Right ventricle myocardium superior (tissue), 1 donor: Measurements from ENCODE around the gene ELOVL1. TPM values are rescaled to one million over a fixed set of nuclear protein-coding genes. Genes with fewer than 3 reads are reported as not detected.

Experiments used
- ATAC-seq: fragments of 200-7000 bp; cut with Tn5 transposase; one replicate; pipeline ENCODE4 v1.9.1; 2020; ENCODE audit warnings: mild to moderate bottlenecking; ENCODE audit not compliant: poor library complexity
- DNase-seq: peaks from one replicate; pipeline ENCODE4 v3.0.0-alpha.2; 2020
- intact Hi-C: fragments of 100-400 bp; cut with DNase I; formaldehyde crosslinking; loops from one replicate; pipeline ENCODE4 v1.11.2; 2022
- microRNA-seq: library from miRNA; unstranded; fragments of <30 nt; microRNA quantifications from one replicate; pipeline ENCODE4 v1.2.0, GENCODE V29; 2020
- total RNA-seq: library from RNA; stranded (reverse); fragmentation: NEBNext Ultra II Directional; extraction: Animal tissue kit (Norgen Biotek cat#: 25700); gene quantifications from one replicate; pipeline ENCODE4 v1.2.1, GENCODE V29; 2021
- donor health status: DM: no; HTN: yes; CAD: no; lungs with severe emphysema.

ELOVL1 gene
- total RNA-seq, 1 donor from 2014 or later: 29.3 TPM

- DNase-seq (peak; percentile 14), ATAC-seq (no peak)
- intact Hi-C loops: no loop called here
These were observed 50.9 kb downstream of the ELOVL1 start for GRCh38 chr1:43316738-43317520.

GRCh38 chr1:43315963-43316737, 51.7 kb downstream of the ELOVL1 start:
- DNase-seq: peak; percentile 23
- ATAC-seq: no peak
- intact Hi-C loops: no loop called here

GRCh38 chr1:43315481-43315880, 52.3 kb downstream of the ELOVL1 start:
- ATAC-seq: no peak
- peak; percentile 6 for DNase-seq
- intact Hi-C loops: no loop called here

GRCh38 chr1:43314233-43314632, 53.6 kb downstream of the ELOVL1 start:
- intact Hi-C loops: no loop called here

GRCh38 chr1:43313771-43314170, 54.0 kb downstream of the ELOVL1 start:
- ATAC-seq (no peak), DNase-seq (peak; percentile 31)
- intact Hi-C loops: no loop called here

More at GRCh38 chr1:43314233-43314632, 53.6 kb downstream of the ELOVL1 start:
- no peak for ATAC-seq
- peak; percentile 20 for DNase-seq

Small RNA genes within 50 kb of the gene (microRNA-seq; reads per million reads assigned to microRNA genes)
- gene MIR6734: not detected

Other genes with a start within 250 kb of the ELOVL1 start
- gene EBNA1BP2, start 195.7 kb downstream of the ELOVL1 start, total RNA-seq: 28.4 TPM
- not detected for gene CFAP57, start 195.7 kb downstream of the ELOVL1 start, total RNA-seq
- not detected for gene TMEM125, start 98.0 kb downstream of the ELOVL1 start, total RNA-seq
- gene C1orf210, start 82.4 kb downstream of the ELOVL1 start, total RNA-seq: not detected
- gene TIE1, start 67.0 kb downstream of the ELOVL1 start, total RNA-seq: 18.5 TPM
- 0.40 TPM for gene MPL, start 30.2 kb downstream of the ELOVL1 start, total RNA-seq
- gene CDC20, start 9.0 kb downstream of the ELOVL1 start, total RNA-seq: 0.83 TPM
- gene MED8, start 21.8 kb upstream of the ELOVL1 start, total RNA-seq: 16.5 TPM
- 26.8 TPM for gene SZT2, start 21.9 kb upstream of the ELOVL1 start, total RNA-seq
- gene HYI, start 85.9 kb upstream of the ELOVL1 start, total RNA-seq: 20.1 TPM
- gene PTPRF, start 162.9 kb upstream of the ELOVL1 start, total RNA-seq: 4.2 TPM